Smooth muscle cell (in vitro differentiated cells): ENCODE results near the gene SLC2A10. TPM values are rescaled to one million over a fixed set of nuclear protein-coding genes. Genes with fewer than 3 reads are reported as not detected.

ENCODE experiments used
- DNase-seq: peaks from one replicate; lab custom pipeline; 2025; ENCODE audit not compliant: unreplicated experiment; lab: John Stamatoyannopoulos, UW
- H2AFZ ChIP-seq: fragments of 200-600 bp; sonication (generic); 2 replicates; pipeline ENCODE4 v1.6.0; 2016; ENCODE audit warnings: antibody characterized with exemption, low read depth, mild to moderate bottlenecking
- H3F3A ChIP-seq: fragments of 200-600 bp; sonication (generic); 2 replicates; pipeline ENCODE4 v1.6.0; 2017; ENCODE audit warnings: antibody characterized with exemption, low read depth
- H3K27ac ChIP-seq: fragments of 200-600 bp; sonication (generic); 2 replicates; pipeline ENCODE4 v1.5.1; 2016; ENCODE audit warnings: low read depth, mild to moderate bottlenecking
- H3K27me3 ChIP-seq: fragments of 200-600 bp; sonication (generic); 2 replicates; pipeline ENCODE4 v1.6.1; 2016; ENCODE audit warnings: low read depth, mild to moderate bottlenecking
- H3K36me3 ChIP-seq: fragments of 200-600 bp; sonication (generic); 2 replicates; pipeline ENCODE4 v1.5.1; 2016; ENCODE audit warnings: low read depth
- H3K4me1 ChIP-seq: fragments of 200-600 bp; sonication (generic); 2 replicates; pipeline ENCODE4 v1.5.1; 2016; ENCODE audit warnings: low read depth
- H3K4me2 ChIP-seq: fragments of 200-600 bp; sonication (generic); 2 replicates; pipeline ENCODE4 v1.6.0; 2016; ENCODE audit warnings: mild to moderate bottlenecking
- H3K4me3 ChIP-seq: fragments of 200-600 bp; sonication (generic); 2 replicates; pipeline ENCODE4 v1.5.1; 2016; ENCODE audit warnings: mild to moderate bottlenecking
- H3K79me2 ChIP-seq: fragments of 200-600 bp; sonication (generic); 2 replicates; pipeline ENCODE4 v1.6.0; 2016; ENCODE audit warnings: low read depth, mild to moderate bottlenecking
- H3K9ac ChIP-seq: fragments of 200-600 bp; sonication (generic); 2 replicates; pipeline ENCODE4 v1.6.0; 2016; ENCODE audit warnings: low read depth
- H3K9me3 ChIP-seq: fragments of 200-600 bp; sonication (generic); replicated peaks from 2 replicates; pipeline ENCODE4 v1.5.1; 2016; ENCODE audit warnings: low read depth
- H4K20me1 ChIP-seq: fragments of 200-600 bp; sonication (generic); 2 replicates; pipeline ENCODE4 v1.6.0; 2016; ENCODE audit warnings: low read depth
- CTCF ChIP-seq: fragments of 200-600 bp; sonication (generic); IDR thresholded peaks from 2 replicates; pipeline ENCODE4 v1.5.1; 2017; ENCODE audit warnings: borderline replicate concordance, mild to moderate bottlenecking, antibody characterized with exemption; ENCODE audit not compliant: insufficient read depth, poor library complexity, severe bottlenecking
- WGBS: methylation state at CpG from one replicate; pipeline ENCODE4 v1.1.7; 2016; ENCODE audit warnings: low lambda C conversion rate; 5-methylcytosine and 5-hydroxymethylcytosine counted together
- polyA plus RNA-seq: library from polyadenylated mRNA; unstranded; fragments of >200 nt; fragmentation: Nextera tagmentation; extraction: Ambion mirVana; gene quantifications from 2 replicates; pipeline ENCODE4 v1.2.1, GENCODE V29; 2016
- total RNA-seq: library from RNA; depleted of rRNA; stranded (reverse); fragments of >200 nt; gene quantifications from 2 replicates; pipeline ENCODE4 v1.2.3, GENCODE V29; 2014

The SLC2A10 gene
- total and polyA plus RNA-seq, 2 experiments from 2014 or later, result 40.5 to 43.7 TPM

GRCh38 chr20:46695892-46696291, 13.6 kb upstream of the SLC2A10 start:
- no peaks in the 10 kb centered on the region for H4K20me1 ChIP-seq
- no peak overlapping the region for H3K4me3 ChIP-seq
- H3K9me3 ChIP-seq, result no peaks in the 10 kb centered on the region
- peak overlapping the region; percentile 76 for H3K4me2 ChIP-seq
- WGBS, result 6% methylated on average over 3 of the region's 3 CpGs
- peaks cover 15% of the 10 kb centered on the region for H3F3A ChIP-seq
- no peaks in the 10 kb centered on the region for H3K36me3 ChIP-seq
- H3K27me3 ChIP-seq, result no peaks in the 10 kb centered on the region
- no peak overlapping the region for H2AFZ ChIP-seq
- peak overlapping the region; percentile 99 for H3K27ac ChIP-seq
- TF ChIP-seq CTCF, result no peak
- no peak for DNase-seq
- H3K9ac ChIP-seq, result peak overlapping the region; percentile 88
- H3K4me1 ChIP-seq, result peaks cover 23% of the 10 kb centered on the region
- H3K79me2 ChIP-seq, result no peaks in the 10 kb centered on the region

DNA sequence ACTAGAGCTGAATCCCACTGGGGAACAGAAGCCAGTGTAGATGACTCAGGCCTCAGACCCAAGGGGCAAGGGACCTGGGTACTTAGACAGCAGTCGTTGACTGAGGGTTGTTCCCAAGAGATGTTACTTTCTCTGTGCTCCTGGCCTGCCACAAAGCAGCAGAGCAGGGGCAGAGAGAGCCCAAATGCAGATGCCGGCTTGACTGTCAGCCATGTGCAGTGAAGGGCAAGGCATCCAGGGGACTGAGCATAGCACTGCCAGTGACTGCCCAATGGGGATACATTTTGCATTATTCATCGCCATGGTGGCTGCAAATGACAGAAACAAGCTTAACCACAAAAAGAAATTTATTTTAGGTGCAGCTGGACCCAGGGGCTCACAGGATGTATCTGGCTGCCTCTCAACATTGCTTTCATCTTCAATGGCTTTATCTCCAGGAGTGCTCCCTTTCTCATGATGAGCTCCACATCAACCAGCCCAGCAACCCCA, 12.6 kb upstream of the SLC2A10 start:
- Histone ChIP-seq H3K27me3 (no peaks in the 10 kb centered on the region), H3K27ac (peak overlapping the region; percentile 99), H3K9me3 (no peaks in the 10 kb centered on the region), H3K4me1 (peaks cover 23% of the 10 kb centered on the region), H3F3A (peaks cover 15% of the 10 kb centered on the region), H3K36me3 (no peaks in the 10 kb centered on the region), H3K4me2 (peak overlapping the region; percentile 76), H3K79me2 (no peaks in the 10 kb centered on the region), H3K4me3 (no peak overlapping the region), H3K9ac (peak overlapping the region; percentile 88), H2AFZ (no peak overlapping the region), H4K20me1 (no peaks in the 10 kb centered on the region)
- no peak for DNase-seq
- 51% methylated on average over 3 of the region's 3 CpGs for WGBS
- no peak for TF ChIP-seq CTCF

- Histone ChIP-seq H2AFZ (no peak overlapping the region), H3K27ac (no peak overlapping the region), H3K79me2 (no peaks in the 10 kb centered on the region), H3K27me3 (no peaks in the 10 kb centered on the region), H3F3A (peaks cover 15% of the 10 kb centered on the region), H3K4me1 (peaks cover 23% of the 10 kb centered on the region), H3K9ac (no peak overlapping the region), H3K36me3 (no peaks in the 10 kb centered on the region), H3K9me3 (no peaks in the 10 kb centered on the region), H3K4me2 (no peak overlapping the region), H3K4me3 (no peak overlapping the region), H4K20me1 (no peaks in the 10 kb centered on the region)
- WGBS, result 89% methylated on average over 2 of the region's 2 CpGs
- no peak for DNase-seq
- no peak for TF ChIP-seq CTCF
Measured at GRCh38 chr20:46698788-46699187, 10.7 kb upstream of the SLC2A10 start.

DNA sequence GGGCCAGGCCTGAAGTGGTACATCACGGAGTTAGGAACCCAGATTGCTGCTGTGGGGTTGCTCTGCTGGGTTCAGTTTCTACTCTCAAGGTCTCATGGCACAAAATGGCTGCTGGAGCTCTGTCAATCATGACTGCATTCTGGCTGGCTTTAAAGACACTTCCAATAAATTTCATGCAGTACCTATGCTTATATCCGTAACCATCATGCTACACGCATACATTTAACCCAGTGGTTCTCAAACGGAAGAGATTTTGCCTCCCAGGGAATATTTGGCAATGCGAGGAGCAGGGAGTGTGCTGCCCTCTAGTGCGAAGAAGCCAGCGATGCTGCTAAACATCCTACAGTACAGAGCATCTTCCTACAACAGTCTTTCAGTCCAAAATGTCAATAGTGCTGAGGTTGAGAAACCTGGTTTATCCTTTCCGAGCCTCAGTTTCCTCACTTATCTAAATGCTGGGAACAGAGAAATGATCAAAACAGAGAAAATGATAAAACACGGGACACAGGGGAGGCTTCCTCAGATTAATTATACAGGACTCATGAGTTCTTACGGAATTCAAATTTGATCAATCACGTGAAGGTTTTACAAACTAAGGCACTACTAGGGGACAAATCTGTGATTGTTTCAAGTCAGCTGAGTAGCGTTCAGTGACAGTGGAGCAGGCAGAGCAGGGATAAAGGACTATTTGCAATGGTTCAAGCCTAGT, 9.6 kb upstream of the SLC2A10 start:
- 51% methylated on average over 12 of the region's 12 CpGs for WGBS
- H3K79me2 ChIP-seq, result no peaks in the 10 kb centered on the region
- no peak overlapping the region for H3K4me2 ChIP-seq
- peaks cover 15% of the 10 kb centered on the region for H3F3A ChIP-seq
- no peak overlapping the region for H2AFZ ChIP-seq
- H3K9ac ChIP-seq, result no peak overlapping the region
- no peaks in the 10 kb centered on the region for H4K20me1 ChIP-seq
- no peak for DNase-seq
- H3K4me3 ChIP-seq, result no peak overlapping the region
- H3K36me3 ChIP-seq, result no peaks in the 10 kb centered on the region
- TF ChIP-seq CTCF, result peak; percentile 51
- no peak overlapping the region for H3K27ac ChIP-seq
- no peaks in the 10 kb centered on the region for H3K27me3 ChIP-seq
- H3K9me3 ChIP-seq, result no peaks in the 10 kb centered on the region
- H3K4me1 ChIP-seq, result peaks cover 30% of the 10 kb centered on the region
